Stimulated activated CD8-positive, alpha-beta memory T cell treated with anti-CD3 and anti-CD28 coated beads, Interleukin-15, amount 100 ng/mL, for 4 hours (primary cell): ENCODE measurements around the gene A2M.

Source experiments
- DNase-seq, 2 donors: peaks; one replicate each; pipeline ENCODE4 v3.0.0-alpha.2; 2020; ENCODE audit warnings: low read depth in 2 of 2

Gene A2M

GRCh38 chr12:9099552-9100190 is 16.0 kb downstream of the A2M start:
- no peak for DNase-seq

DNA sequence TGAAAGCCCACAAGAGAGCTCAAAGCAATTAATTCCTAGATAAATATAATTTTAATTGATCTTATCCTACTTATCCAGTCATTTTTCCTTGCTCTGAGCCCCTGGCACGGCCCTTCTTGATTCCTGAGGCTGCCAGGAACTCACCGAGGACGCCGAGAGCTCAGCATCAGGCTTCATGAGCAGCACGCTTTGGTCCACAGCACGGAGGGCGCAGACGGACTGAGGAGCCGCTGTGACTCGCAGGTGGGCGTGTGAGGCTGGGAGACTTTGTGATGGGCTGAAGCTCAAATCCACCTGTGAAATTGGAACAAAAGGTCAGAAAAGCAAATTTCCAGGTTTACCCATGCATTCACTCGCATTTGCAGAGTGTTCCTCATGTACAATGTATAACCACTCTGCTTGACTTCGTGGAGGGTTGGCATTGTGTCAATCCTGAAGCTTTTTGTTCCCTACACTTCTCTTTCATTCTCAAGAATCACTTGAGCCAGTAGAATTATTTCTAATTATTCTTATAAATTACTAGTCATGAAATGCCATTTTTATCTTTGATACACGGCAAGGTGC is 17.2 kb downstream of the A2M start:
- no peak for DNase-seq

GRCh38 chr12:9098115-9098452 is 17.6 kb downstream of the A2M start:
- DNase-seq: no peak

GRCh38 chr12:9096563-9097176 is 19.0 kb downstream of the A2M start:
- DNase-seq: no peak

GRCh38 chr12:9095322-9095721 is 20.4 kb downstream of the A2M start:
- no peak for DNase-seq

- no peak for DNase-seq
Observed at GRCh38 chr12:9094512-9095206, 21.1 kb downstream of the A2M start.

GRCh38 chr12:9091891-9092598 is 23.7 kb downstream of the A2M start:
- no peak for DNase-seq

DNA sequence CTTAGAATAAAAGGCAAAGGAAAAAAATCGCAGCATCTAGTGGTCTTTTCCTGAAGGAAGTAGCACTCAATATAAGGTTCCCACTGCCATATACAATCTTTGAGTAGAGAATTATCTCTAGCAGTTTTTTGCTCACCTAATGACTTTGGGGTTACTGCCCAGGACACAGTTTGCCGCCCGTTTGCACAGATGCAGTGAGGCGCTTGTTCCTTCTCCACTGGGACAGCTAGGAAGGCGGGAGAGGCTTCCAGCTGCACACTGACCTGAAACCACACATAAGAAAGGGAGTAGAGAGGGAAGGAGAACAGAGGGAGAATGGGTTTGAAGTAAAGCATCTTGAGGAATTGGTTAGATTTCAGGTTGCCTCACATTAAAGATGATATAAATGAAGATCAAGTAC is 25.5 kb downstream of the A2M start:
- no peak for DNase-seq

DNA sequence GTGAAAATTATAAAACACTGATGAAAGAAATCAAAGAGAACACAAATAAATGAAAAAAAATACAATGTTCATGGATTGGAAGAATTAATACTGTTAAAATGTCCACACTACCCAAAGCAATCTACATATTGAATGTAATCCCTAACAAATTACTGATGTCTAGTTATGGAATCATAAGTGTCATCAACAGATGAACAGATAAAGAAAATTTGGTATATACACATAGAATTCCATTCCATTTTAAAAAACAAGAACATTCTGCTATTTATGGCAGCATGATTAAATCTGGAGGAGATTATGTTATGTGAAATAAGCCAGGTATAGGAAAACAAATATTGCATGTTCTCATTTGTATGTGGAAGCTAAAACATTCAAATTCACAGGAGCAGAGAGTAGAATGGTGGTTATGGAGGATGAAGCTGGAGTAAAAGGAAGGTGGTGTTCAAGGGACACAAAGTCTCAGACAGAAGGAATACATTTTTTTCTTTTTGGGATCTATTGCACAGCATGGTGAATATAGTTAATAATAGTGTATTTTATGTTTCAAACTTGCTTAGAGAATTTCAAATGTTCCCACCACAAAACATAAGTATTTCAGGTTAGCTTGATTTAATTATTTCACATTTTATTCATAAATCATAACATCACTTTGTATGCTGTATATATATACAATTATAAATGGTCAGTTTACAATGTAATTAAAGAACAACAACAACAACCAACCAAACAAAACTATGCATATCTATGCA is 28.5 kb downstream of the A2M start:
- DNase-seq: no peak

DNA sequence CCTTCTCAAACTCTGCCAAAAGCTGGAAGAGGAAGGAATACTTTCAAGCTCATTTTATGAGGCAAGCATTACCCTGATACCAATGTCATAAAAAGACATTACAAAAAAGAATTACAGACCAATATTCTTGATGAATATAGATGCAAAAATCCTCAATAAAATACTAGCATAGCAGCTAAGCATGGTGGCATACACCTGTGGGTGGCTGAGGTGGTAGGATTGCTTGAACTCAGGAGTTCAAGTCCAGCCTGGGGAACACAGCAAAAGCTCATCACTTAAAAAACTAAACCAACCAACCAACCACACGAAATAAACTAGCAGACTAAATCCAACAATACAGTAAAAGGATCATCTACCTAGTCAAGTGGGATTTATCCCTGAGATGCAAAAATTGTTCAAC is 29.6 kb downstream of the A2M start:
- DNase-seq: no peak

DNA sequence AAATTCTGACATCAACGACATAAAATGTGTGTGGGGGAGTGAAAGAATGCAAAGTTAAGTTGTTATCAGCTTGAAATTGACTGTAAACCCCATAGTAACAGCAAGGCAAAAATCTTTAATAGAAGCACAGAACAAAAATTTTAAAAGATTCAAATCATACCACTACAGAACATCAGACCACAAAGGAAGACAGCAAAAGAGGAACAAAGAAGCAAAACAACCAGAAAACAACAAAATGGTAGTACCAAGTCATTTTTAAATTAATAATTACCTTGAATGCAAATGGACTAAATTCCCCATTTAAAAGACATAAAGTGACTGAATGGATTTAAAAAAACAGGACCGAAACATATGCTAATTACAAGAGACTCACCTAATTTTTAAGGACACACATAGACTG is 31.3 kb downstream of the A2M start:
- no peak for DNase-seq

GRCh38 chr12:9083793-9084192 is 31.9 kb downstream of the A2M start:
- DNase-seq: no peak

DNA sequence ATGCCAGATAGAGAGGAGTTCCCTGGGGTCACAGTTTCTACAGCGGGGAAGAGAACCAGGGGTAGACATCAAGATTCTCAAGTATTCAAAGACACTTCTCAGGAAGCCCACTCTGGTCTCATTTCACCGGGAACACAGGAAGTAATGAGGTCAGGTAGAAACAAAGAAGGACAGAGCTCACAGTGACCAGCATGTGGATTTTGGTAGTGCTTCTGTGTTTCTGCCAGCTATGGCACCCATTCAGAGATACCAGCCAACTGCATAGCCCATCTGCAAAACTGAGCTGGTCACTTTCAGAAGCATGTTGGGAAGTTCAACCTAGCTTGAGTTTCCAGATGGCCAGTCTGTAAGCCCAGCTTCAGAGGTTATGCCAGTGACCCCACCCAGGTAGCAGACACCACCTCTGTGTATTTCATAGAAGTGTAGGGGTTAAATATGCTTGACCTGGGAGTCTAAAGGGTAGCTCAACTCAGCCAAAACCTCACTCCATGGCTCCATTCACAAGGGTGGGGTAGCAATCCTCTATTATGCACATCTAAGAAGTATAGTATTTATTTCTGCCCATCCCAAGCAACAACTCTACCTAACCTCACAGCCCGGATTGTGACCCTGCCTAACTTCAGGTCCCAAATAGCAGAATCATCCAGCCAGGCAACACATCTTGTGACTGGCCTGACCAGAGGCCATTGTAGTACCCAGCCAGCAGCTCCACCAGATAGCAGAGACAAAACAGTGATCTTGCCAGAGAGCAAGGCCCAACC is 33.9 kb downstream of the A2M start:
- DNase-seq: no peak

GRCh38 chr12:9079883-9080675 is 35.6 kb downstream of the A2M start:
- no peak for DNase-seq

- no peak for DNase-seq
Observed at GRCh38 chr12:9079082-9079481, 36.6 kb downstream of the A2M start.

GRCh38 chr12:9077152-9078031 is 38.3 kb downstream of the A2M start:
- no peak for DNase-seq

GRCh38 chr12:9076733-9077132 is 39.0 kb downstream of the A2M start:
- no peak for DNase-seq

DNA sequence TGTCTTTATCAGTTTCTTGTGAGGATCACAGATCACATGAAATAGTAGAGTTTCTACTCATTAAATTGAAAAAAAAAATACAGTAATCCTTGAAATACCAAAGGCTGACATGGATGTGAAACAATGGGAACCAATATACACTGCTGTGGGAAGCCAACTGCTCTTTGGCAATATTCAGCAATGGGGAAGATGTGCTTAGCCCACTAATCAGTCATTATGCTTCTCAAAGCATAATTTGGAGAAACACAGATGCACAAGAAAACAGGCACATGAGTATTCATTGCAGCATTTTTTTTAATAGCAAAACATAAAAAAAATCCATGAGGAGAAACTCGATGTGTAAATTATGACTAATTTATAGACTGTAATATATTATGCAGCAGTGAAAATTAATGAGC is 40.6 kb downstream of the A2M start:
- no peak for DNase-seq

- no peak for DNase-seq
Observed at GRCh38 chr12:9074484-9075137, 41.1 kb downstream of the A2M start.
